HFFc6 (cell line): ENCODE data around the gene GHRH. TPM values are rescaled to one million over a fixed set of nuclear protein-coding genes. Genes with fewer than 3 reads are reported as not detected.

Source experiments
- DNase-seq: peaks from one replicate; pipeline ENCODE4 v3.0.0-alpha.2; 2018
- H3K27ac Mint-ChIP-seq: 2 replicates; pipeline ENCODE4 v1.8.0; 2020; ENCODE audit warnings: mild to moderate bottlenecking, mixed read lengths
- H3K27me3 Mint-ChIP-seq: 2 replicates; pipeline ENCODE4 v1.8.0; 2021; ENCODE audit warnings: mild to moderate bottlenecking, moderate library complexity, mixed read lengths; ENCODE audit not compliant: insufficient read depth
- H3K36me3 Mint-ChIP-seq: 2 replicates; pipeline ENCODE4 v1.8.0; 2021; ENCODE audit warnings: low read depth, mixed read lengths
- H3K4me1 Mint-ChIP-seq: 2 replicates; pipeline ENCODE4 v1.8.0; 2020; ENCODE audit warnings: low read depth, mixed read lengths
- H3K4me3 Mint-ChIP-seq: 2 replicates; pipeline ENCODE4 v1.8.0; 2020; ENCODE audit warnings: mild to moderate bottlenecking, moderate library complexity, mixed read lengths
- H3K9me3 Mint-ChIP-seq: 2 replicates; pipeline ENCODE4 v1.8.0; 2020; ENCODE audit warnings: mild to moderate bottlenecking, mixed read lengths
- total RNA-seq, 6 experiments: library from RNA; stranded (reverse); fragmentation: NEBNext Ultra II Directional; extraction: Animal tissue kit (Norgen Biotek cat#: 25700); gene quantifications; 2 replicates in 1 of 6; 3 replicates in 5 of 6; pipeline ENCODE4 v1.2.3, GENCODE V29; 2021
- TF ChIP-seq, protein P1 (sequence below): fragments of 200-600 bp; sonication (generic); IDR thresholded peaks from 2 replicates; pipeline ENCODE4 v1.5.0; 2021; ENCODE audit warnings: antibody characterized with exemption, mild to moderate bottlenecking

GHRH gene
- total RNA-seq, 6 experiments from 2014 or later: not detected

DNA sequence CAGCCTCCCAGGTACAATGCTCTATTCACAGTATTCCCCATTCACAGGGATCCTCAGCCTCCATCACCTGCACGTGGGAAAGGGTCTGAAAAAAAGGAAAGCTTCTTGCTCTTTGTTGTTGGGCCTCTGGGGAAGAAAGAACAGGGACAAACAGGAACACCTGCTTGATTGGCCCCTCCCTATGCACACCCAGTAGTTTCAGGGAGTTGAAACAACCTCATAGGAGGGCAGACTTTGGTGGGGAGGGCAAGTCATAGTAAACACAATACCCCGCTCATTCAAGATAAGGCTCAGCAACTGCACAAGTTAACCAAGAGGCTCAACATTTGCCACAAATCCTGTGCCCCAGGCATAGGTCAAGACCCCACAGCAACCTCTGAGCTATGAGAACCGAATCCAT, 1.7 kb downstream of the GHRH start:
- H3K4me1 Mint-ChIP-seq: no peaks in the 10 kb centered on the region
- peaks cover 42% of the 10 kb centered on the region for H3K27me3 Mint-ChIP-seq
- no peak overlapping the region for H3K4me3 Mint-ChIP-seq
- no peak overlapping the region for H3K27ac Mint-ChIP-seq
- TF ChIP-seq, protein P1, sequence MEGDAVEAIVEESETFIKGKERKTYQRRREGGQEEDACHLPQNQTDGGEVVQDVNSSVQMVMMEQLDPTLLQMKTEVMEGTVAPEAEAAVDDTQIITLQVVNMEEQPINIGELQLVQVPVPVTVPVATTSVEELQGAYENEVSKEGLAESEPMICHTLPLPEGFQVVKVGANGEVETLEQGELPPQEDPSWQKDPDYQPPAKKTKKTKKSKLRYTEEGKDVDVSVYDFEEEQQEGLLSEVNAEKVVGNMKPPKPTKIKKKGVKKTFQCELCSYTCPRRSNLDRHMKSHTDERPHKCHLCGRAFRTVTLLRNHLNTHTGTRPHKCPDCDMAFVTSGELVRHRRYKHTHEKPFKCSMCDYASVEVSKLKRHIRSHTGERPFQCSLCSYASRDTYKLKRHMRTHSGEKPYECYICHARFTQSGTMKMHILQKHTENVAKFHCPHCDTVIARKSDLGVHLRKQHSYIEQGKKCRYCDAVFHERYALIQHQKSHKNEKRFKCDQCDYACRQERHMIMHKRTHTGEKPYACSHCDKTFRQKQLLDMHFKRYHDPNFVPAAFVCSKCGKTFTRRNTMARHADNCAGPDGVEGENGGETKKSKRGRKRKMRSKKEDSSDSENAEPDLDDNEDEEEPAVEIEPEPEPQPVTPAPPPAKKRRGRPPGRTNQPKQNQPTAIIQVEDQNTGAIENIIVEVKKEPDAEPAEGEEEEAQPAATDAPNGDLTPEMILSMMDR: no peak
- no peaks in the 10 kb centered on the region for H3K9me3 Mint-ChIP-seq
- DNase-seq: no peak
- no peaks in the 10 kb centered on the region for H3K36me3 Mint-ChIP-seq

DNA sequence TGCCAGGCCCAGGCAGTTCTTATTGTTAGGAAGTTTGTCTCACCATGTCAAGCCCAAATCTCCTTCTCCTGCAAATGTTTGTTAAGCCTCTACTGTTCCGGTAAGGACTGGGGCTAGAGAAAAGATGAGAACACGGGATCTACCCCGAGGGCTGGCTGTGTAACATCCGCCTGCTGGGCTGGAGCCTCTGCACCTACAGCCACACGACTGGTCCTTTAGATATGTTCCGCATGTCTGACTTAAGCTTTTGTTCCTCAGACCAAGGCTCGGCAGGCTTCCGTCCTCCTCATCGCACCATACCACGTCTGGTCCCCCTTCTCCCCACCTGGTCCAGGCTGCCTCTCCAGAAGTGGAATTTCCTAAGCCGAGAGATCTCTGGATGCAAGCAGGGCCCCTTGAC, 2.6 kb downstream of the GHRH start:
- no peak for DNase-seq
- Mint-ChIP-seq H3K36me3 (peaks cover 6% of the 10 kb centered on the region; the same call in 1 of the 2 replicates), H3K27me3 (peaks cover 42% of the 10 kb centered on the region), H3K9me3 (peaks cover 6% of the 10 kb centered on the region), H3K4me3 (no peak overlapping the region), H3K4me1 (no peaks in the 10 kb centered on the region), H3K27ac (no peak overlapping the region)
- TF ChIP-seq, protein P1: no peak

DNA sequence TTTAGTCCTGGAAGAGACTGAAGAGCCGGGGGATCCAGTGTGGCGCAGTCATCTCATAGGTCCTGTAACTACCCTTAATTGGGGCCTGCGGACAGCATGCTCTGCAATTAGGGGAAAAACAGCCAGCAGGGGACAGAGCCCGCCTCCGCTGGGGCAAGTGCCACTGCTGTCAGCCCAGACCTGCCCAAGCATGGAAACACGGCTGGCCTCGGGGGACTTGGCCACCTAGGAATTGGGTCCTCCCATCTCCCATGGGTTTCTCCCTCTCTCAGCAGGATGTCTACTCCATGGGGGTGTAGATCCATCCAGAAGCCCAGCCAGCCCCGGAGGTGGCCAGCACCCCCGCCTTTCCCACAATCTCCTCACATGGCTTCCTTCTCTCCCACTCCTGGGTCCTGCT, 3.6 kb downstream of the GHRH start:
- peaks cover 6% of the 10 kb centered on the region; the same call in 1 of the 2 replicates for H3K36me3 Mint-ChIP-seq
- DNase-seq: no peak
- H3K4me1 Mint-ChIP-seq: no peaks in the 10 kb centered on the region
- H3K9me3 Mint-ChIP-seq: peaks cover 6% of the 10 kb centered on the region
- no peak overlapping the region for H3K27ac Mint-ChIP-seq
- H3K4me3 Mint-ChIP-seq: no peak overlapping the region
- TF ChIP-seq, protein P1: no peak
- H3K27me3 Mint-ChIP-seq: peaks cover 50% of the 10 kb centered on the region

DNA sequence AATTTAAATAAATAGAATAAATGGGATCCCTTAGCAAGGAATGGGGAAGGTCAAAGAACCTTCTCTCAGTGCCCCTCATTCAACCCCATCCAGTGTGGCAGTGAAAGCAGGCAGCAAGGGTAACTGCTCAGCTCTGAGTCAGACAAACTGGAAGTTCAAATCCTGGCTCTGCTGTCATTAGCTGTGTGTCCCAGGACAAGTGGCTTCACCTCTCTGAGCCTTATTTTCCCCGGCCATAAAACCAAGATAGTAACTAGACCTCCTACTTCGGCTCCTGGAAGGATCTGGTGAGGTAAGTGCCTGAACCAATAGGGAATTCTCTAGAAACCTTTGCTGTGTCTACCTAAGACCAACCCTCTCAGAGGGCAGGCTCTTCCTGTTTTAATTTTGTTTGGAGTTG, 4.1 kb downstream of the GHRH start:
- peaks cover 6% of the 10 kb centered on the region for H3K9me3 Mint-ChIP-seq
- H3K27me3 Mint-ChIP-seq: peaks cover 50% of the 10 kb centered on the region
- DNase-seq: no peak
- no peak overlapping the region for H3K4me3 Mint-ChIP-seq
- no peak overlapping the region for H3K27ac Mint-ChIP-seq
- H3K36me3 Mint-ChIP-seq: peaks cover 6% of the 10 kb centered on the region; the same call in 1 of the 2 replicates
- TF ChIP-seq, protein P1: no peak
- no peaks in the 10 kb centered on the region for H3K4me1 Mint-ChIP-seq

DNA sequence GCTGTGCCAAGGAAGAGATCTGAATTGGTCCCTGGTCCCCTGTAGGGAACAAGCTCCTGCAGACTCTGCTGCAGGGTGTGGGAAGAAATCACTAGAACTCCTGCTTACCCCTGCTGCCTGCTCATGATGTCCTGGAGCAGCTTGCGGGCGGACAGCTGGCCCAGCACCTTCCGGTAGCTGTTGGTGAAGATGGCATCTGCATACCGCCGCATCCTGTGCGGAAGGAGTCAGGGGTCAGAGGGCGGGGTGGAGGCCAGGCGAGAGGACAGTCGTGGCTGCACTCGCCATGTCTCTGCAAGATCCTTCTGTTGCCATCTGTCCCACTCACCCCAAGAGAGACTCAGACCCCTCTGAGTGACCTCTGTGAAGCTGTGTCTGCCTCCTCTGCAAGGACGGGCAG, 5.3 kb downstream of the GHRH start:
- Mint-ChIP-seq H3K9me3 (peaks cover 6% of the 10 kb centered on the region), H3K27me3 (peaks cover 42% of the 10 kb centered on the region), H3K36me3 (peaks cover 6% of the 10 kb centered on the region; the same call in 1 of the 2 replicates)

More for the DNA sequence above, 5.3 kb downstream of the GHRH start:
- Mint-ChIP-seq H3K27ac (no peak overlapping the region), H3K4me3 (no peak overlapping the region), H3K4me1 (no peaks in the 10 kb centered on the region)
- TF ChIP-seq, protein P1: no peak
- no peak for DNase-seq
